ENCODE measurements around the gene DIPK1B. TPM values are rescaled to one million over a fixed set of nuclear protein-coding genes. Genes with fewer than 3 reads are reported as not detected.
A peak's percentile ranks its signal among the peaks of the same experiment; 100 is the strongest.

The DIPK1B gene
- total and polyA plus RNA-seq, 12 donors = 15.7 to 37.9 (median 18.3) TPM

GRCh38 chr9:136740971-136741882, 28.9 kb downstream of the DIPK1B start:
- Histone ChIP-seq H3K36me3 (no peaks in the 10 kb centered on the region), H3K4me3 (peak overlapping the region in 6 of 10 donors; percentile 5 to 30 (median 16)), H3K4me1 (peaks cover 11 to 36% (median 22%) of the 10 kb centered on the region in 9 donors), H3K27me3 (peaks cover 0 to 25% (median 19%) of the 10 kb centered on the region in 7 donors), H3K27ac (peak overlapping the region in 2 of 10 donors; percentile 26 to 39), H3K9me3 (no peaks in the 10 kb centered on the region)
- peak; percentile 52 to 82 (median 68) for ATAC-seq
- 22 to 26% methylated on average over 37 of the region's 37 CpGs for WGBS, 2 donors
- DNase-seq = peak; percentile 55 to 62
- no peak for TF ChIP-seq CTCF (IDR thresholded peaks at IDR 0.05)
- intact Hi-C loops (cut with DNase I) = no loop called here

DNA sequence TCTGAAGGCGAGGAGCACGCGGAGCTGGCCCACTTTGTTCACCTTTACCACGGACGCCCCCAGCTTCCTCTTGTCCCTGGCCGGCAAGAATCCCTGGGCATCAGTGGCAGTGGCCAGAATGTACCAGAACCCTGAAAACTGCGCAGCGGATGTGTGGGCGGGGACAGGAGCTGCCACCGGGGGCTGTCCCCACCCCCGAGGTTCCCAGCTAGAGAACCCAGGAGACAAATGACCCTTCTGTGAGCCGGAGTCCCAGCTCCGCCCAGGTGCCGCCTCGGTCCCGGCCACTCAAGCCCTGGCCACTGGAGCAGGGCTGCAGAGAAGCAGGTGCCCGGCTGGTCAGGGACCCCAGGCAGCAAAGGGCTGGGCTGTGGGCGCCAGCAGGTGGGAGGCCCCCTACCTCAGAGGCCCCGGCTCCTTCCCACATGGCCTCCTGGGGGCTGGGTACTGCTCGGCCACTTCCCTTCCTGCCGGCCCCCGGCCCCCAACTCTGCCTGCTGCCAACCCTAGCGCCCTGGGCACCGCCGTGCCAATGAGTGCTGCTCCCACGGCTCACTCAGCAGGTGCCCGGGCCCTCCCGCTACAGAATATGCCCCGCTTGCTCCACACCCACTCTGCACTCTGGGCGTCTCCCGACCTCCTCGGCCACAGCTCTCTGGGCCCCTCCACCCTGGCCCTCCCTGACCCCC, 29.7 kb downstream of the DIPK1B start:
- Histone ChIP-seq H3K27ac (peak overlapping the region in 2 of 10 donors; percentile 26 to 39), H3K4me1 (peaks cover 11 to 42% (median 25%) of the 10 kb centered on the region in 9 donors), H3K27me3 (peaks cover 0 to 25% (median 19%) of the 10 kb centered on the region in 7 donors), H3K36me3 (no peaks in the 10 kb centered on the region), H3K9me3 (no peaks in the 10 kb centered on the region), H3K4me3 (peak overlapping the region in 8 of 10 donors; percentile 5 to 30 (median 16))
- TF ChIP-seq CTCF (IDR thresholded peaks at IDR 0.05) = no peak
- intact Hi-C loops (cut with DNase I) = no loop called here
- 52 to 60% methylated on average over 32 of the region's 32 CpGs for WGBS, 2 donors
- peak in 7 of 8 donors; percentile 8 to 46 (median 13) for ATAC-seq
- DNase-seq = no peak

DNA sequence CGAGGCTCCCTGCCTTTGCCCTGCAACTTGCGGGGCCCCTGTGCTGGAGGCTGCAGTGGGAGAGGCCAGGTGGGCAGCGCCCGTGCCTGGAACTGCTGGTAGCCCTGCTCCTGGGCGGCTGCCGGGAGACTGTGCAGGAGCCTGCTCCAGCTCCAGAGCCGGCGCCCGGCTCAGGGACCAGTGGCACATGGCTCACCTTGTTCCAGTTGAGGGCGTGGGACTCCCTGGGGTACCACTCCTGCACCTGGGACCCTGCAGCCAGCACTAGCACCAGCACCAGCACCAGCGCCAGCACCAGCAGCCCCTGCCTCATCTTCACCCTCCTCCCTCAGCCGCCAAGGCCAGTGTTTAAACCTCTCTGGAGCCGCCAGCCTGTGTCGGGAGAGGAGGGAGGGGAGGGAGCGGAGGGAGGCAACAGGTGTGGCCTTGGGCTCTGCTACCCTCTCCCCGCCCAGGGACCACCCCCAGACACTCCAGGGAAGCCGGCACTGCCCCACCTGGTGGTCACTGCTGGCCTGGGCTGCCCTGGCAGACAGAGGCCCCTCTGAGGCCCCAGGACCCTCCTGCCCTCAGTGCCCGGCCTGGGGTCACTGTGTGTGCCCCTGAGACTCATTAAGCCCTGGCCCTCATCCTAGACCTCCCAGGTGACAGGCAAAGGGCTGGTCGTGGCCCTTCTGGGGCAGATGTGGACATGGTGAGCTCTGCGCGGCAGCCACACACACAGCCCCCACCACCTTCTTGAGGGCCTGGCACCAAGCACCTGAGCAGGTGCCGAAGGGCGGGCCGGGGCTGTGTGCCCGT, 30.4 kb downstream of the DIPK1B start, which contains the start of gene LCN10:
LCN10 (minus strand) TSS at position 350 of the 801 bp plus-strand sequence; CDS start at position 313, 37 bp downstream.
- Histone ChIP-seq H3K27me3 (peaks cover 0 to 25% (median 19%) of the 10 kb centered on the region in 7 donors), H3K4me3 (peak within 1 kb of the TSS in 8 of 10 donors; percentile 5 to 30 (median 16)), H3K4me1 (peaks cover 11 to 42% (median 25%) of the 10 kb centered on the region in 9 donors), H3K36me3 (no peaks in the 10 kb centered on the region), H3K27ac (peak within 1 kb of the TSS in 2 of 10 donors; percentile 26 to 39), H3K9me3 (no peaks in the 10 kb centered on the region)
- intact Hi-C loops (cut with DNase I) = no loop called here
- TF ChIP-seq CTCF (IDR thresholded peaks at IDR 0.05) = peak in 6 of 9 donors; percentile 13 to 41 (median 26)
- WGBS, 2 donors = 70 to 71% methylated on average over 23 to 25 of the region's 25 CpGs
- ATAC-seq (peak in 1 of 8 donors; percentile 6), DNase-seq (no peak)
